ENCODE results near the gene DROSHA.

DROSHA gene

GRCh38 chr5:31415009-31415923 lies 116.6 kb downstream of the DROSHA start:
- Histone ChIP-seq H3F3A (ENCODE audit: insufficient read depth, low read length) (no peaks in the 10 kb centered on the region), H4K20me1 (ENCODE audit: insufficient read depth, low read length) (no peaks in the 10 kb centered on the region; the same call in 1 of the 2 replicates), H3K4me2 (ENCODE audit: low read depth, low read length) (no peak overlapping the region), H3K4me3 (ENCODE audit: low read length) (no peak overlapping the region), H3K4me1 (ENCODE audit: low read length) (no peaks in the 10 kb centered on the region), H3K36me3 (replicated peaks; ENCODE audit: insufficient read depth, low read length) (no peaks in the 10 kb centered on the region; the same call in none of the 2 replicates), H3K9me2 (replicated peaks; ENCODE audit: insufficient read depth, low read length) (no peaks in the 10 kb centered on the region), H3K79me2 (ENCODE audit: low read length) (no peaks in the 10 kb centered on the region), H3K27ac (ENCODE audit: low read length) (no peak overlapping the region), H3K9me3 (replicated peaks; ENCODE audit: insufficient read depth, low read length) (no peaks in the 10 kb centered on the region), H3K27me3 (replicated peaks; ENCODE audit: insufficient read depth, low read length) (no peaks in the 10 kb centered on the region), H3K9ac (ENCODE audit: low read length) (no peak overlapping the region), H2AFZ (ENCODE audit: low read length) (no peak overlapping the region)
- TF ChIP-seq EZH2 (optimal IDR thresholded peaks at IDR 0.05; ENCODE audit: low read depth, low read length) (no peak), EZH2phosphoT487 (IDR thresholded peaks at IDR 0.05; ENCODE audit: low read length) (no peak)
- TF ChIP-seq, protein P1, sequence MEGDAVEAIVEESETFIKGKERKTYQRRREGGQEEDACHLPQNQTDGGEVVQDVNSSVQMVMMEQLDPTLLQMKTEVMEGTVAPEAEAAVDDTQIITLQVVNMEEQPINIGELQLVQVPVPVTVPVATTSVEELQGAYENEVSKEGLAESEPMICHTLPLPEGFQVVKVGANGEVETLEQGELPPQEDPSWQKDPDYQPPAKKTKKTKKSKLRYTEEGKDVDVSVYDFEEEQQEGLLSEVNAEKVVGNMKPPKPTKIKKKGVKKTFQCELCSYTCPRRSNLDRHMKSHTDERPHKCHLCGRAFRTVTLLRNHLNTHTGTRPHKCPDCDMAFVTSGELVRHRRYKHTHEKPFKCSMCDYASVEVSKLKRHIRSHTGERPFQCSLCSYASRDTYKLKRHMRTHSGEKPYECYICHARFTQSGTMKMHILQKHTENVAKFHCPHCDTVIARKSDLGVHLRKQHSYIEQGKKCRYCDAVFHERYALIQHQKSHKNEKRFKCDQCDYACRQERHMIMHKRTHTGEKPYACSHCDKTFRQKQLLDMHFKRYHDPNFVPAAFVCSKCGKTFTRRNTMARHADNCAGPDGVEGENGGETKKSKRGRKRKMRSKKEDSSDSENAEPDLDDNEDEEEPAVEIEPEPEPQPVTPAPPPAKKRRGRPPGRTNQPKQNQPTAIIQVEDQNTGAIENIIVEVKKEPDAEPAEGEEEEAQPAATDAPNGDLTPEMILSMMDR (IDR thresholded peaks at IDR 0.05; ENCODE audit: low read length), result no peak
- no peak for DNase-seq

DNA sequence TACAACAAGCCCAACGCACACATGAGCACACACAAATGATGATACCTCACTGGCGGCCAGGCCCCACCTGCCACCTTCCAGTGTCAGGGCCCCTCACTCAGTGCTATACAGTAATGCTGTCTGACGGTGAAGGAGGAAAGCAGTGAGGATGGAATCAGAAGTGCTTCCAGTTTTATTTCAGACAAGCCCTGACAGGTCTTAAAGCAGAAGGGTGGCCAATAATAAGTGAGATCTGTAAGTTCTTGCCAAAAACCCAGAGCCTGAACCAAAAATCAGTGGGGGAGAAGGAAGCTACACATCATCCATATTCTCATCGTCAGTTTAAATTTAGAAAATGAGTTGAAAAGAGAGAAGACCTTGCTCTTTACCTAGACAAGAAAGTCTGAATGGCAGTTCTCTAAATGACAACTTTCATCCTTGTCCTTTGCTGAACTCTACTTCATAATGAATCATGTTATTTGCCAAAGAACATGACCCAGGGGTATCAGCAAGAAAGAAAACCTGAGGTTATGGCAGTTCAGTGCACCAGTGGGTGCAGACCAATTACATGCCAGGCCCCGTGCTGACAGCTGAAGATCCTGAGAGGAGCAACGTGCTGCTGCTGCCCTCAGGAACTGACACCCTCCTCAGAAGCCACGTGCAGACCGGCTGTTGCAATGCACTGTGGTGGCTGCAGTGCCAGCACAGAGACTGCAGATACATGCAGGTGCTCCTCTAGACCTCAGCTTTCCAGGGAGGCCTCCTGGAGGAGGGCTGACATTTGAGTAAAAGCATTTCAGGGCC lies 118.7 kb downstream of the DROSHA start:
- H3K9me2 ChIP-seq (replicated peaks; ENCODE audit: insufficient read depth, low read length), result no peaks in the 10 kb centered on the region
- H3K4me3 ChIP-seq (ENCODE audit: low read length), result no peak overlapping the region
- peaks cover 4% of the 10 kb centered on the region; the same call in 1 of the 2 replicates for H3K36me3 ChIP-seq (replicated peaks; ENCODE audit: insufficient read depth, low read length)
- DNase-seq, result no peak
- no peaks in the 10 kb centered on the region for H3K27me3 ChIP-seq (replicated peaks; ENCODE audit: insufficient read depth, low read length)
- TF ChIP-seq EZH2 (optimal IDR thresholded peaks at IDR 0.05; ENCODE audit: low read depth, low read length), result no peak
- TF ChIP-seq, protein P1 (IDR thresholded peaks at IDR 0.05; ENCODE audit: low read length), result no peak
- no peak for TF ChIP-seq EZH2phosphoT487 (IDR thresholded peaks at IDR 0.05; ENCODE audit: low read length)
- H2AFZ ChIP-seq (ENCODE audit: low read length), result no peak overlapping the region
- H3K9ac ChIP-seq (ENCODE audit: low read length), result no peak overlapping the region
- H3F3A ChIP-seq (ENCODE audit: insufficient read depth, low read length), result no peaks in the 10 kb centered on the region
- no peak overlapping the region for H3K4me2 ChIP-seq (ENCODE audit: low read depth, low read length)
- no peaks in the 10 kb centered on the region for H3K79me2 ChIP-seq (ENCODE audit: low read length)
- H3K9me3 ChIP-seq (replicated peaks; ENCODE audit: insufficient read depth, low read length), result no peaks in the 10 kb centered on the region
- no peaks in the 10 kb centered on the region for H3K4me1 ChIP-seq (ENCODE audit: low read length)
- no peaks in the 10 kb centered on the region; the same call in 1 of the 2 replicates for H4K20me1 ChIP-seq (ENCODE audit: insufficient read depth, low read length)
- no peak overlapping the region for H3K27ac ChIP-seq (ENCODE audit: low read length)

DNA sequence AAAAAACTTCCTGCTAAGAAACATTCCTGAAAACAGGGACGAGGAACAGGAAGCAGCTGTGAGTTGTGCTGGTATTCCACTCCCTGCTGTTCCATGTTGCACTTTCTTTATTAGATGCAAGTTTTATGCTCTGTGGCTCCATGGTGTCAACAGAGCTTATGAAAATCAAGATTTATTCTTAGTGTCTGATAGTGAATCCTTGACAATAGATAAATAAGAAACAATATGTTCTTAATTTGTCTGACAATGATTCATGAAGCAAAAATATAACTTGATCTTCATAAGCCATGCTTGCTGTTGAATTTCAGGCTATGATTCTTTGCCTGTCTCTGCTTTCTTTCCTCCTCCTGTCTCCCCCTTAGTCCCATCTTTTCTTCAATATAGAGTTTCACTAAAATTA lies 119.6 kb downstream of the DROSHA start:
- Histone ChIP-seq H3K4me1 (ENCODE audit: low read length) (no peaks in the 10 kb centered on the region), H4K20me1 (ENCODE audit: insufficient read depth, low read length) (no peaks in the 10 kb centered on the region; the same call in 1 of the 2 replicates), H3K27ac (ENCODE audit: low read length) (no peak overlapping the region), H3K9me3 (replicated peaks; ENCODE audit: insufficient read depth, low read length) (no peaks in the 10 kb centered on the region), H3K4me2 (ENCODE audit: low read depth, low read length) (no peak overlapping the region), H3K9ac (ENCODE audit: low read length) (no peak overlapping the region), H3K9me2 (replicated peaks; ENCODE audit: insufficient read depth, low read length) (no peaks in the 10 kb centered on the region), H2AFZ (ENCODE audit: low read length) (no peak overlapping the region), H3K36me3 (replicated peaks; ENCODE audit: insufficient read depth, low read length) (peaks cover 4% of the 10 kb centered on the region; the same call in 1 of the 2 replicates), H3K79me2 (ENCODE audit: low read length) (no peaks in the 10 kb centered on the region), H3K27me3 (replicated peaks; ENCODE audit: insufficient read depth, low read length) (no peaks in the 10 kb centered on the region), H3K4me3 (ENCODE audit: low read length) (no peak overlapping the region), H3F3A (ENCODE audit: insufficient read depth, low read length) (no peaks in the 10 kb centered on the region)
- no peak for DNase-seq
- TF ChIP-seq EZH2 (optimal IDR thresholded peaks at IDR 0.05; ENCODE audit: low read depth, low read length) (no peak), EZH2phosphoT487 (IDR thresholded peaks at IDR 0.05; ENCODE audit: low read length) (no peak)
- TF ChIP-seq, protein P1 (IDR thresholded peaks at IDR 0.05; ENCODE audit: low read length), result no peak

Measured in MM.1S (cell line).